ENCODE results near the gene TENT5C.

GRCh38 chr1:117572546-117572945 is 33.3 kb upstream of the TENT5C start:
- TF ChIP-seq CTCF (IDR thresholded peaks at IDR 0.05) = no peak
- no peak for TF ChIP-seq POLR2A (IDR thresholded peaks at IDR 0.05)
- no peak for TF ChIP-seq EP300 (IDR thresholded peaks at IDR 0.05)

Measured in tibial nerve (tissue), 4 donors.